Thymus (tissue), 11 donors: ENCODE data around the gene SESN1. TPM values are rescaled to one million over a fixed set of nuclear protein-coding genes. Genes with fewer than 3 reads are reported as not detected.

Experiments used
- DNase-seq, 9 donors: peaks; one replicate each; pipeline ENCODE4 v3.0.0-alpha.2; 2013; ENCODE audit warnings: low spot score in 9 of 9, low read depth in 6 of 9, missing footprints in 1 of 9
- H3K27ac ChIP-seq, 2 donors: one replicate each; pipeline ENCODE4 v1.5.1; 2013; ENCODE audit warnings: control low read depth in 1 of 2, low read depth in 1 of 2, low read length in 1 of 2, mild to moderate bottlenecking in 1 of 2, moderate library complexity in 1 of 2
- H3K27me3 ChIP-seq, 2 donors: one replicate each; pipeline ENCODE4 v1.5.1; 2013; ENCODE audit warnings: low read length in 1 of 2; ENCODE audit not compliant: control insufficient read depth in 2 of 2, insufficient read depth in 1 of 2
- H3K36me3 ChIP-seq, 2 donors: one replicate each; pipeline ENCODE4 v1.5.1; 2013; ENCODE audit warnings: low read length in 1 of 2, mild to moderate bottlenecking in 1 of 2, moderate library complexity in 1 of 2; ENCODE audit not compliant: control insufficient read depth in 2 of 2, insufficient read depth in 2 of 2
- H3K4me1 ChIP-seq, 2 donors: one replicate each; pipeline ENCODE4 v1.5.1; 2013; ENCODE audit warnings: low read length in 2 of 2; ENCODE audit not compliant: control insufficient read depth in 2 of 2, insufficient read depth in 2 of 2
- H3K4me3 ChIP-seq, 2 donors: one replicate each; pipeline ENCODE4 v1.5.1; 2013; ENCODE audit warnings: low read length in 2 of 2, control low read depth in 1 of 2, mild to moderate bottlenecking in 1 of 2
- H3K9me3 ChIP-seq, 2 donors: one replicate each; pipeline ENCODE4 v1.5.1; 2013; ENCODE audit warnings: low read length in 1 of 2, mild to moderate bottlenecking in 1 of 2; ENCODE audit not compliant: control insufficient read depth in 2 of 2, insufficient read depth in 1 of 2
- WGBS: extraction: QIAGEN DNeasy Blood & Tissue Kit; methylation state at CpG from one replicate; pipeline ENCODE4 v1.1.7; 2013; 5-methylcytosine and 5-hydroxymethylcytosine counted together
- polyA plus RNA-seq: library from polyadenylated mRNA; stranded (reverse); fragments of 200-250 nt; gene quantifications from one replicate; pipeline ENCODE4 v1.2.3, GENCODE V29; 2013
- total RNA-seq: library from RNA; stranded (reverse); fragments of 120-200 nt; gene quantifications from one replicate; pipeline ENCODE4 v1.2.4, GENCODE V29; 2013
- donor health status: healthy.

The SESN1 gene
- total and polyA plus RNA-seq, 2 donors, result 19.1 to 76.9 TPM

DNA sequence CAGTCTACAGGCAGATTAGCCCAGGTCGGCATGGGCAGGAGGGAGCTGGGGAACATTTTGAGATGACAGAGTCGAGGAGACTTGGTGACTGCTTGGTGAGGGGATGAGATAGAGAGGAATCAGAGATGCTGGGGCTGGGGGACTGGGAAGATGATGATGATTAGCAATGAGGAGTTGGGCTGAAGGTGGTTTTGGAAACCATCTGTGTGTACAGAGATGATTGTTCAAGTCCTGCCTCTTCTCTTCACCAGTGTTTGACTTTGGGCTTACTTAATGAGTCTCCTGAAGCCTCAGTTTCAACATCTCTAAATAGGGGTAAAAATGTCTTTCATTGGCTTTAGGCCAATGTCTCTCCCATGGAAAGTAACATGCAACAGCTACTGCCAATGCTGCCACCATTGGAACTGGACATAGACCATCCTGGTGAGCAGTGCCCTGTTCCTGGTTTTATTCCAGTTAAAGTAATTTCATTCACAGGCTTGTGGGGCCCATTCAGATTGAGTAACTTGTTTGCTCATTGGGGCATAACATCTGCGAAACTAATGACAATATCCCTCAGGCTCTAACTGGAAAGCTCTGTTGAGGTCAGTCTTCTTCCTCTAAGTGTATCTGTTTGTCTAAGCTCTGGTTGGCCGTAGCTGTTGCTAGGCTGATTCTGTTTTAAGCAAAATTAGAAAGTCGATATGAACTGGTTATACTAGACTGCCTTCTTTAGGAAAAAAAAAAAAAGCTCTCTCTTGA, 147.4 kb downstream of the SESN1 start:
- H3K4me1 ChIP-seq, result peaks cover 6 to 48% of the 10 kb centered on the region in 2 donors
- no peaks in the 10 kb centered on the region for H3K36me3 ChIP-seq
- WGBS, result 85% methylated on average over 5 of the region's 5 CpGs
- no peaks in the 10 kb centered on the region for H3K27me3 ChIP-seq
- no peak overlapping the region for H3K4me3 ChIP-seq
- no peak for DNase-seq
- H3K9me3 ChIP-seq, result no peaks in the 10 kb centered on the region
- H3K27ac ChIP-seq, result peak overlapping the region; percentile 19 to 61

DNA sequence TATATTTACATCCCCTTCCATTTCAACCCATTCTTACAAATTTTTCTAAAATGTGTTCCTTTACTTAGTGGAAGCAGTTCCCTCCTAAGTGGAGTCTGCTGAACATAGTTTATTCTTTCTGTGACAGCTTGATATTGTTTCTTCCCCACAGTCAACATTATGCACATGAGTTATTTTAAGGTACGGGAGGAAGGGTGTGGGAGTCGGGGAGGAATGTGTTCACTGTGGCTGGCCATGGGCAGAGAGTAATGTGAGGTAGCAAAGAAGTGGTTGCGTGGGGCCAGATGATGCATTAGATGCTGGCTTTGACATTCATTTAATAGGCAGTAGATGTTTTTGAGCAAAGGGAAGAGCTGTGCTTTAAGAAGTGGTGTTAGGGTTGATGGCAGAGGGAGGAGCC, 148.0 kb downstream of the SESN1 start:
- H3K4me3 ChIP-seq, result no peak overlapping the region
- no peaks in the 10 kb centered on the region for H3K36me3 ChIP-seq
- no peak for DNase-seq
- H3K27me3 ChIP-seq, result no peaks in the 10 kb centered on the region
- peaks cover 8 to 52% of the 10 kb centered on the region in 2 donors for H3K4me1 ChIP-seq
- peak overlapping the region in 1 of 2 donors; percentile 18 for H3K27ac ChIP-seq
- 75% methylated on average over 3 of the region's 3 CpGs for WGBS
- H3K9me3 ChIP-seq, result no peaks in the 10 kb centered on the region

DNA sequence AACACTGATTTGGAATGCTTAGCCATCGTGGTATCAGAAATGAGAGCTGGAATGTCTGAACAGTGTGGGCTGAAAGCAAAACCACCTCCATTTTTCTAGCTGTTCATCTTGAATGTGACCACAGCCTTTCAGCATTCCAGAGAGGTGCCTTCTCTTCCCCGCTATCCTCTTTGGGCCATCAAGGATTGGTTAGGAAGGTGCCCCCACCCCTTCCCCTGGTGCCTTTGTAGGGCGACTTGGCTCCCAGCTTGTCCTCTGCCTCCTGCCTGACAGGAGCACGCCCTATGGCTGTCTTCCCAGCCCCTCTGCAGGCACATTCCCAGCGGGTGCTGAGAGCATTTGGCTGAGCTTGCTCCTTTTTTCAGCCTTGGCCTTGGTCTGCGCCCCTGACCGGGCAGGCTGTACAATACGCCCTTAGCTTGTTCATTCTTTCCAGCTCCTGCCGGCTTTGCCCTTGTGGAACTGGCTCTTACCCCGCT, 148.9 kb downstream of the SESN1 start:
- Histone ChIP-seq H3K27ac (peak overlapping the region; percentile 16 to 26), H3K4me3 (no peak overlapping the region), H3K4me1 (peaks cover 8 to 59% of the 10 kb centered on the region in 2 donors), H3K9me3 (no peaks in the 10 kb centered on the region), H3K27me3 (no peaks in the 10 kb centered on the region), H3K36me3 (no peaks in the 10 kb centered on the region)
- no peak for DNase-seq
- WGBS, result 93% methylated on average over 10 of the region's 10 CpGs

DNA sequence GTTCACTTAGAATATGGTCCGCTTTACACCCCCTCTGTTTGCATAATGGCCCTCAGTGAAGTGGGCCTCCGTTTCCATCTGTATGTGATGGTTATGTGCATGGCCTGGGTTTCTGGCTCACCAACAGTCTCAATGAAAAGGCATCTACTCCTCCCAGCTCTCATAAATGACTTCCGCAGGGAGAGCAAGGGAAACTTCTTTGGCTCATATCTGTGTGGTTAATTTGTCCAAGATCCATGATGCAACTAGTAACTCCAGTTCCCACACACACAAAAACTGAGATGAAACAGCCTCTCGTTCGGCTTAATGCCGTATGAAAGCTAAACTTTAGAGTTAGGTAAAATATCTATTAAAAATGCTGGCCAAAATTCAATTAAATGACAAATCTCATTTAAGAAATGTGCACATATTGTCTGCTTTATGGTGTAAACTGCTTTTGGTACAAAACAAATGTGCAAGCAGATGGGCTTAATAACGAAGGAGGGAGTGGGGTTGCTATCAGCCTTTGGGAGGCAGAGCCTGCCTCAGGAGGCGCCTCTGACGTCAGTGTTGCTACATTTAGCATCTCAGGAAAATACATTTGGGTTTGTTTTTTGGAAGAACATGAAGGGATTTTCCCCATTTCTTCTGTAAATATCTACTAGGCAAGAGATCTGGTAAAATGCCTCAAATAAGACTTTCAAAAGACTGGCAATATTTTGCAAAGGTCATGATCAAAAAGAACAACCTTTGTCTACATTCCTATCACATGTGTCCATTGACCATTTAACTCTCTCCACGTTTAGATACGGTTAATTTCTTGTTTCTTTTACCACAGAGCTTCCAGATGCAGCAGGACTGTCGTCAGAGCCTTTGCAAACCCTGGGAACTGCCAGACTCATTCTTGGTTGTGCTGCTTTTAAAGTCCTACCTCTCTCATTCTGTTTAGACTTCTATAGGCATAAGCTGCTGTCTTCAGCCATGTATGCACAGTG, 149.7 kb downstream of the SESN1 start:
- H3K27ac ChIP-seq, result peak overlapping the region in 1 of 2 donors; percentile 59
- no peak for DNase-seq
- H3K4me3 ChIP-seq, result no peak overlapping the region
- peaks cover 8 to 61% of the 10 kb centered on the region in 2 donors for H3K4me1 ChIP-seq
- H3K27me3 ChIP-seq, result no peaks in the 10 kb centered on the region
- 91% methylated on average over 12 of the region's 12 CpGs for WGBS
- no peaks in the 10 kb centered on the region for H3K36me3 ChIP-seq
- H3K9me3 ChIP-seq, result peaks cover 0 to 4% of the 10 kb centered on the region in 2 donors

DNA sequence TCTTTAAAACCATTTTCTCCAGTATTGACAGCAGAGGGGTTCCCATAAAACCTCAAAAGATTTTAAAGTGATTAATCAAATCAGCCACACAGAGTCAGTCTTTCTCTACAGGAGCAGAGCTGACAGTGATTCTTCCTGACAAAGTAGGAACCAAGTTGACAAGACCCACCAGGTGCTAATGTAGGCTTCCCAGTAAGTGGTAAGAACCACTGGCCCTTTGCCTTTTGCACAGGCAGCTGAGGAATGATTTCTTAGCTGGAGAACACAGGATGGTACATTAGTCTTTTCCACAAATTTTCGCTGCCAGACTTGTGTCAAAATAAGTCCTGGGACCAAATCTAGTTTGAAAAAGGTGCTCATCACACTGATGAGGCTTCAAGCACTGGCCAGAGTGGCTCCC, 150.6 kb downstream of the SESN1 start:
- peaks cover 0 to 9% of the 10 kb centered on the region in 2 donors for H3K9me3 ChIP-seq
- peak overlapping the region in 1 of 2 donors; percentile 65 for H3K27ac ChIP-seq
- H3K4me3 ChIP-seq, result no peak overlapping the region
- 95% methylated on average over 1 of the region's 1 CpG for WGBS
- DNase-seq, result no peak
- peaks cover 8 to 61% of the 10 kb centered on the region in 2 donors for H3K4me1 ChIP-seq
- no peaks in the 10 kb centered on the region for H3K36me3 ChIP-seq
- H3K27me3 ChIP-seq, result no peaks in the 10 kb centered on the region

DNA sequence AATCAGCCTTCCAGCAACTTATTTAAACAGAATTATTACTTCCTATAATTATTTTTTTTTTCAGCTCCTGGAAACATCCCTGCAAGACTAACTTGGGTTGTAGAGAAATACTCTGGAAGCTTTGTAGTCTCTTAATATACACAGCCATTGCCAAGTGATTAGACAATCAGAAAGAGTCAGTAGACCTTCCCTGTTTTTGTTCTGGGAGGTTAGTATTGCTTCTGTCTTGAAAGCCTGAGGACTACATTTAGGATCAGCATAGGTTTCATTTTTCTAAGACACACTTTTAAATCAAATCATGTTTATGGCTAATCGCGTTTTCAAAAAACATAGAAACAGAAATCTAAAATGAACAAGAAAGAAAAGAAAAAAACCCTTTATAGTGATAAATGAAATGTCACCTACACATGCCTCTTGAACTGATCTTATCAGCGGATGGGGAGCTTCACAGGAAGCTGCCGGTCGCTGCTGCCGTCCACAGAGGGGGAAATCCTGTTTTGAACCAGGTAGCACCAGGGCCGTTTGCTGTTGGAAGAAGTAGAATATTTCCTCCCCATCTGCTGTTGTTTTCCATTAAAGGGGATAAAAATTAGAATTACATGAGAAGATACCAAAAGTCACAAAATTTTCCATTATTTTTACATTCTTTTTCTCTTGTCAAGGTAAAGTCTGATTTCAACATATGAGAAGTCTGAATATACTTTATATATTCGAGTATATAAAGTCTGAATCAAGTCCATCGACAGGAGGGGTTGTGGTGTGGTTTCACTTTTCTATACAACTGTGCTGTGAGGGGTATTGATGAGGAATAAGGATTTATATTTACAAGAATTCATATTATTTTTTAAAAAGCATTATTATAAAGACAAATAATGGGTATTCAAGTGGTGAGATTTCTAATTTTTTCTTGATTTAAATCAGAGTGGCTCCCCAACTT, 151.8 kb downstream of the SESN1 start:
- no peaks in the 10 kb centered on the region for H3K27me3 ChIP-seq
- no peaks in the 10 kb centered on the region for H3K36me3 ChIP-seq
- WGBS, result 8% methylated on average over 9 of the region's 9 CpGs
- peaks cover 0 to 9% of the 10 kb centered on the region in 2 donors for H3K9me3 ChIP-seq
- peaks cover 8 to 51% of the 10 kb centered on the region in 2 donors for H3K4me1 ChIP-seq
- no peak overlapping the region for H3K4me3 ChIP-seq
- peak overlapping the region; percentile 48 to 65 for H3K27ac ChIP-seq
- peak; percentile 40 to 83 (median 55) for DNase-seq

DNA sequence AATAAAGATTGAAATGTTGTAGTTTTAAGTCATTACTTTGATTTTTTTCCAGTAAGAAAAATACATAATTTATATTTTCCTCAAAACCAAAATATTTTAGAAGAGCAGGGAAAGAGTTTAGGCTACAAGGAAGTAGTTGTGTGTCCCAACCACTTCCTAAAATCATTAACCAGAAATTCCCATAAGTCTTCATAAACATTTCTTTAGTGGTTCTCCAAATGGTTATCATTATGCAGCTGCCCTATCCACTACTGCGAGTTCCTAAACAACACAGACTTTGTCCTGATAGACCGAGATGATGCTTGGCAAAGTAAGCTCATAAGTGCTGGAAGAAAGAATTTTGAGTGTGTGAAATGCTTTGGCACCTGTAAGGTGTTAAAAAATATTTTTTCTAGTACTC, 152.8 kb downstream of the SESN1 start:
- no peak overlapping the region for H3K4me3 ChIP-seq
- H3K27me3 ChIP-seq, result no peaks in the 10 kb centered on the region
- H3K36me3 ChIP-seq, result no peaks in the 10 kb centered on the region
- DNase-seq, result no peak
- 94% methylated on average over 2 of the region's 2 CpGs for WGBS
- peaks cover 8 to 46% of the 10 kb centered on the region in 2 donors for H3K4me1 ChIP-seq
- peaks cover 0 to 9% of the 10 kb centered on the region in 2 donors for H3K9me3 ChIP-seq
- H3K27ac ChIP-seq, result peak overlapping the region in 1 of 2 donors; percentile 65

DNA sequence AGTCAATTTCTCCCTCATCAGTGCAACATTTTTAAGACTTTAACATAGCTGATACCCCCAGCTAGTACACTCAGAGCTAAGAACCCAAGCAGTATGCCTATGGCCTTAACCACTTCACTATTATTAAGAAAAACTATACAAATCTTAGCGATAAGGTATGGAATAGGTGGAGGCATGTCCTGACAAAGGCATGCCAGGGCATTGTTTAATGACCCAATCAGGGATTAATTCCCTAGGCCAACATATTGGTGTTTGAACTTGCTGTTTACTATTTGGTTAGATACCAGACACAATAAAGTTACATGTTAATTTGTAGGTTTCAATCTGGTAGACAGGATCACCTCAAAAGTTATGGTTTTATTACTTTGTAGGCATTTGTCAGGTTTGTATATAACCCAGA, 153.4 kb downstream of the SESN1 start:
- Histone ChIP-seq H3K4me3 (no peak overlapping the region), H3K36me3 (no peaks in the 10 kb centered on the region), H3K27me3 (no peaks in the 10 kb centered on the region), H3K27ac (no peak overlapping the region), H3K4me1 (peaks cover 8 to 43% of the 10 kb centered on the region in 2 donors), H3K9me3 (peaks cover 0 to 9% of the 10 kb centered on the region in 2 donors)
- no peak for DNase-seq
- WGBS, result 99% methylated on average over 1 of the region's 1 CpG
